Uterus (tissue), 4 donors: Measurements from ENCODE around the gene CERS6. TPM values are rescaled to one million over a fixed set of nuclear protein-coding genes. Genes with fewer than 3 reads are reported as not detected.

Experiments
- DNase-seq, 2 donors: peaks; one replicate each; pipeline ENCODE4 v3.0.0-alpha.2; 2019 to 2020
- H3K27ac ChIP-seq, 2 donors: fragments of 200-600 bp; sonication (generic); 1 replicate in 1 of 2; 2 replicates in 1 of 2; pipeline ENCODE4 v1.5.1; 2016 to 2018
- H3K27me3 ChIP-seq, 2 donors: fragments of 200-600 bp; sonication (generic); one replicate each; pipeline ENCODE4 v1.5.1; 2018 to 2019; ENCODE audit warnings: control low read depth in 1 of 2
- H3K36me3 ChIP-seq, 2 donors: fragments of 200-600 bp; sonication (generic); one replicate each; pipeline ENCODE4 v1.5.1; 2019; ENCODE audit warnings: control low read depth in 1 of 2
- H3K4me1 ChIP-seq, 2 donors: fragments of 200-600 bp; sonication (generic); one replicate each; pipeline ENCODE4 v1.5.1; 2018 to 2019; ENCODE audit warnings: control low read depth in 1 of 2
- H3K4me3 ChIP-seq, 2 donors: fragments of 200-600 bp; sonication (generic); 1 replicate in 1 of 2; 2 replicates in 1 of 2; pipeline ENCODE4 v1.5.1; 2018 to 2019; ENCODE audit warnings: mild to moderate bottlenecking in 1 of 2
- H3K9me3 ChIP-seq, 2 donors: fragments of 200-600 bp; sonication (generic); one replicate each; pipeline ENCODE4 v1.5.1; 2019; ENCODE audit warnings: control low read depth in 1 of 2
- POLR2A ChIP-seq, 2 donors: fragments of 450-650 bp; IDR thresholded peaks; one replicate each; pipeline ENCODE4 v1.6.1; 2016; ENCODE audit warnings: antibody characterized with exemption in 2 of 2, mild to moderate bottlenecking in 1 of 2, moderate library complexity in 1 of 2
- intact Hi-C: fragments of 100-400 bp; cut with DNase I; formaldehyde crosslinking; loops from one replicate; pipeline ENCODE4 v1.15.1; 2023; ENCODE audit warnings: low total_unique reads
- total RNA-seq, 4 donors: library from RNA; depleted of rRNA in 3 of 4; stranded (reverse); fragments of >200 nt in 3 of 4; gene quantifications; one replicate each; pipeline versions ENCODE4 v1.1.0 to v1.2.4, GENCODE V29; 2014 to 2023
- TF ChIP-seq, protein P1 (sequence below), 4 experiments: fragments of 200-600 bp in 2 of 4; fragments of 450-650 bp in 2 of 4; sonication (generic) in 2 of 4; IDR thresholded peaks; one replicate each; pipeline ENCODE4 v1.5.1; 2016 to 2019; ENCODE audit warnings: antibody characterized with exemption in 4 of 4, mild to moderate bottlenecking in 2 of 4, moderate library complexity in 1 of 4
- donor health status: DM: yes; HTN: yes; CAD: no.

The CERS6 gene
- total RNA-seq, 4 donors from 2014 or later = 20.0 to 47.2 (median 26.6) TPM

- H3K27ac ChIP-seq = no peak overlapping the region
- intact Hi-C loops = no loop called here
- no peaks in the 10 kb centered on the region for H3K9me3 ChIP-seq
- no peak overlapping the region for H3K4me3 ChIP-seq
- no peaks in the 10 kb centered on the region for H3K36me3 ChIP-seq
- TF ChIP-seq, protein P1, sequence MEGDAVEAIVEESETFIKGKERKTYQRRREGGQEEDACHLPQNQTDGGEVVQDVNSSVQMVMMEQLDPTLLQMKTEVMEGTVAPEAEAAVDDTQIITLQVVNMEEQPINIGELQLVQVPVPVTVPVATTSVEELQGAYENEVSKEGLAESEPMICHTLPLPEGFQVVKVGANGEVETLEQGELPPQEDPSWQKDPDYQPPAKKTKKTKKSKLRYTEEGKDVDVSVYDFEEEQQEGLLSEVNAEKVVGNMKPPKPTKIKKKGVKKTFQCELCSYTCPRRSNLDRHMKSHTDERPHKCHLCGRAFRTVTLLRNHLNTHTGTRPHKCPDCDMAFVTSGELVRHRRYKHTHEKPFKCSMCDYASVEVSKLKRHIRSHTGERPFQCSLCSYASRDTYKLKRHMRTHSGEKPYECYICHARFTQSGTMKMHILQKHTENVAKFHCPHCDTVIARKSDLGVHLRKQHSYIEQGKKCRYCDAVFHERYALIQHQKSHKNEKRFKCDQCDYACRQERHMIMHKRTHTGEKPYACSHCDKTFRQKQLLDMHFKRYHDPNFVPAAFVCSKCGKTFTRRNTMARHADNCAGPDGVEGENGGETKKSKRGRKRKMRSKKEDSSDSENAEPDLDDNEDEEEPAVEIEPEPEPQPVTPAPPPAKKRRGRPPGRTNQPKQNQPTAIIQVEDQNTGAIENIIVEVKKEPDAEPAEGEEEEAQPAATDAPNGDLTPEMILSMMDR (IDR thresholded peaks at IDR 0.05) = no peak
- TF ChIP-seq POLR2A (IDR thresholded peaks at IDR 0.05) = no peak
- H3K4me1 ChIP-seq = no peaks in the 10 kb centered on the region
- H3K27me3 ChIP-seq = no peaks in the 10 kb centered on the region
- DNase-seq = no peak
Measured at GRCh38 chr2:168613551-168613950, 157.5 kb downstream of the CERS6 start.

- no peaks in the 10 kb centered on the region for H3K9me3 ChIP-seq
- no peak for DNase-seq
- H3K4me1 ChIP-seq = no peaks in the 10 kb centered on the region
- no peak overlapping the region for H3K4me3 ChIP-seq
- no peak overlapping the region for H3K27ac ChIP-seq
- TF ChIP-seq, protein P1 (IDR thresholded peaks at IDR 0.05) = no peak
- no peak for TF ChIP-seq POLR2A (IDR thresholded peaks at IDR 0.05)
- H3K36me3 ChIP-seq = no peaks in the 10 kb centered on the region
- intact Hi-C loops = no loop called here
- no peaks in the 10 kb centered on the region for H3K27me3 ChIP-seq
Measured at GRCh38 chr2:168614172-168615018, 158.3 kb downstream of the CERS6 start.

GRCh38 chr2:168620554-168620953 is 164.5 kb downstream of the CERS6 start:
- no peaks in the 10 kb centered on the region for H3K27me3 ChIP-seq
- no peaks in the 10 kb centered on the region for H3K9me3 ChIP-seq
- TF ChIP-seq POLR2A (IDR thresholded peaks at IDR 0.05) = no peak
- TF ChIP-seq, protein P1 (IDR thresholded peaks at IDR 0.05) = no peak
- DNase-seq = no peak
- H3K4me1 ChIP-seq = no peaks in the 10 kb centered on the region
- H3K27ac ChIP-seq = no peak overlapping the region
- H3K4me3 ChIP-seq = no peak overlapping the region
- no peaks in the 10 kb centered on the region for H3K36me3 ChIP-seq
- intact Hi-C loops = no loop called here

DNA sequence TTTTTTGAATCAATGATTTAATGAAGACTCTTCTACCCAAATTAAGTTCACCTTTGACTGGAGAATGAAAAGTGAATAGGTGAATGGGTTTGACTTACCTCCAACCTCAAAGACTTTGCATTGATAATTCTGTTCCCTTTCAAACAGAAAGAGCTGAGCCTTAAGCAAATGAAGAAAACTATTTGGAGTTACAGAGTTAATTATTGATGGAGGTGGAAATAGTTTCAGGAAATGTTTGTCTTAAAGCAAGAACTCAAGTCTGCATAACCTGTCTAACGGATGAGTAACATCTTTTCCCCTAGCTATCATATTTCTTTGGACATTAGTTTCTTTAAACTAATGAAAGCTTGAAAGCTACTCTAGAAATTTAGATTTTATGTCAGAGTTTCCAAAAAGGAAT is 166.5 kb downstream of the CERS6 start:
- no peaks in the 10 kb centered on the region for H3K36me3 ChIP-seq
- H3K4me3 ChIP-seq = no peak overlapping the region
- intact Hi-C loops = no loop called here
- H3K27me3 ChIP-seq = no peaks in the 10 kb centered on the region
- TF ChIP-seq POLR2A (IDR thresholded peaks at IDR 0.05) = no peak
- TF ChIP-seq, protein P1 (IDR thresholded peaks at IDR 0.05) = no peak
- no peaks in the 10 kb centered on the region for H3K9me3 ChIP-seq
- H3K27ac ChIP-seq = no peak overlapping the region
- no peak for DNase-seq
- no peaks in the 10 kb centered on the region for H3K4me1 ChIP-seq

DNA sequence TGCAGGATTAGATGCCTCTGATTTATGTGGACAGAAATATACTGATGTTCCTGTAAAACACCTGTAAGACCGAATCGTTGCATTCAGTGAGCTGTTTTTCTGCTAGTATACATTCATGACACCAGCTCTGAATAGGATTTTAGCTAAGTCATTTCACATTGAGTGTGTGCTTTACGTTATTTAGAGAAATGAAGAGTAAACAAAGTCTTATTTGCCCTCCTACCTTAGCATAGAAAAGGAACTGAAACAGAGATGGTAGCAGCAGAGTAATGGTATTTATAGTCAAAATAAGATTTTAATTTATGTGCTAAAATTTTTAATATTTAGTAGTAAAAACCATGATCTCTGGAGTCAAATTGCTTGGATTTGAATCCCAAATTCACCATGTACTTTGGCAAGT is 168.0 kb downstream of the CERS6 start:
- Histone ChIP-seq H3K36me3 (no peaks in the 10 kb centered on the region), H3K9me3 (no peaks in the 10 kb centered on the region), H3K27ac (no peak overlapping the region), H3K27me3 (no peaks in the 10 kb centered on the region), H3K4me3 (no peak overlapping the region), H3K4me1 (no peaks in the 10 kb centered on the region)
- DNase-seq = no peak
- no peak for TF ChIP-seq POLR2A (IDR thresholded peaks at IDR 0.05)
- TF ChIP-seq, protein P1 (IDR thresholded peaks at IDR 0.05) = no peak
- intact Hi-C loops = no loop called here
